ENCODE results near the gene FAM47B.

FAM47B gene
- total RNA-seq = 0 reads per million in 2 donors

DNA sequence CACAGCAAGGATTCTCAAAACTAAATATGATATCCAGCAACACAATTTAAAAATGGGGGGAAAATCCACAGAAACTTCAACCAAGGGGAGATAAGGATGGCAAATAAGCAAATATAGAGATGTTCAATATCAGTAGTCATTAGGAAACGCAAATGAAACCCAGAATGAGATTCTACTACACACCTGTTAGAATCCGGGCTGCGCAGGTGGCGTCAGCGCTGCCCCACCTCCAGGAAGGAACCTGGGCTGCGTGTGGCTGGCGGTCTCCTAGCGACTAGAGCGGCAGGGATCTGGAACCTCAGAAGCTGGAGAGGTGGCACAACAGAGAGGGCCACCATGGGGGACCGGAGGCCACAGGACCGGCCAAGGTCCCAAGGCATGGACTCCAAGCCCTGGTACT, at the start of gene FAM47B:
TSS of gene FAM47B (plus strand) at position 301 of the 400 bp plus-strand sequence. CDS start at position 337, 36 bp downstream.
- DNase-seq = no peak

DNA sequence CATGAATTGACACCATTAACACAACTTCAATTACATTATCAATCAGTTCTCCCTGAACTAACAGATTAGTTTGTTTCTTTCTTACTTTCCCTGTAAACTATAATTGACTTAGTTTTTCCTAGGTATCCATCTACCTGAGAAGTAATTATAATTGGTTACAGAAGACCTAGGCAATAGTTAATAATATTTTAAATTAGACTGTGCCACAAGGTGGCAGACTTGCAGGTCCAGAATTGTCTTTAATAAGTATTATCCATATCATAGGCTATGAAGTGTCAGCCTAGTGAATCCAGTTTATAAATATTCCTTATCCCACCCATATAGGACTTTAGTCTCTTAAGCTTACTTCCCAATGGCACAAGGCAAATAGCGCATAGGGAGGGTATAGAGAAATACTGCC, 48.9 kb upstream of the FAM47B start:
- DNase-seq = no peak

DNA sequence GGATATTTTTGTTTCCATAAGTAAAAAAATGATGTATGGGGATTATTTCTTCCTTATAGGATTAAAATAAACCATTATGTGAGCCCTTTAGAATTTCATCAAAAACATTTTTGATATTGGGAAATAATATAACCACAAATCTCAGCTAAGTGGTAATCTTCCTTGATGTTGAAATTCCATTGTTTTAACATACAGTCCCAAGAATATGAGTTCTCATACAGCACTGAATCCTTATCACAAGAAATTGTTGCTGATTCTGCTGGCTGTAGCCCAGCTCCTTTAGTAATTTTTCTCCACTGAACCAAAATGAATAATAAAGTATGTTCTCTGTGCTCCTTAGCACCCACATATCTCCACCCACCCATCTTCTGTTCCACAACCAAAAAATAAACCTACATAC, 41.9 kb upstream of the FAM47B start:
- no peak for DNase-seq

DNA sequence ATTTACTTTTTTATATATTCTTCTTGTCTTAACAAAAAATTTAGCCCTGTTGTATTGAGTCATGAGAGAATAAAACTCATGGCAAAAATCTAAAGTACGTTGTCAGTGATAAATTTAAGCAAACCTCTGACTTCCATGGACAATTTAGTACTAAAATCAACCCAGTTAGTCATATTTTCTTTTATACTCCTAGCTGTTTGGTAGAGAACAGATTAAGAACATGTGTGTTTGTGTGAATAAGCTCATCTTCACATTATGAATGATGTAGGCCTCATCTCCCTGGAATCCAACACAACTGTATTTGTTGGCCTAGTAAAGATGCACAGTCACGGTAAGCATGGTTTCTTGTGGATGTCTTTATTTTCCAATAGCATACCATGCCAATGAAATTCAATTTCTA, 40.8 kb upstream of the FAM47B start:
- DNase-seq = no peak

DNA sequence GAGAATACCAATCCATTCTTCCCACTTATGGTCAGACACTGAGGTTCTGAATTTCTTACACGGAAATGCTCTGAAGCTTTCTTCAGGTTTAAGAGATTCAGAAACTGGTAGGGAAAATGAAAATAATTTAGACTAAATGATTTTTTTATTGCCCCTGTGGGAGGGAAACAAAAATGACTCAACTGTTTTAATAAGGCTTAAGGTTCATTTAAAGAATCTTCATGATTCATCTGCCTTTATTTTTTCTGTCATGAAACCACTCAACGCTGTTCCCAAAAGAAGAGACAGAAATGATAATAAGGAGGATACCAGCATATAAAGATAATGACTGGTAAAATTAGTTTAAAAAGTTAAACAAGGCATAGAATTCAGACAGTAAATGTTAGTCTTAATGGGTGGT, 39.3 kb upstream of the FAM47B start:
- no peak for DNase-seq

DNA sequence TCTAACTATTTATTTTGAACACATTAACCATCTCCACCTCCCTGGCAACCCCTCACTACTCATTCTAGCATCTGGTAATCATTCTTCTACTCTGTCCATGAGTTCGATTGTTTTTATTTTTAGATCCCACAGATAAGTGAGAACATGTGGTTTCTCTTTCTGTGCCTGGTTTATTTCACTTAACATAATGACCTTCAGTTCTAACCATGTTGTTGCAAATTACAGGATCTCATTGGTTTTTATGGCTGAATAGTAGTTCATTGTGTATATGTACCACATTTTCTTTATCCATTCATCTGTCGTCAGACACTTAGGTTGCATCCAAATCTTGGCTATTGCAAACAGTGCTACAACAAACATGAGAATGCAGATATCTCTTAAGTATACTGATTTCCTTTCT, 33.4 kb upstream of the FAM47B start:
- no peak for DNase-seq

DNA sequence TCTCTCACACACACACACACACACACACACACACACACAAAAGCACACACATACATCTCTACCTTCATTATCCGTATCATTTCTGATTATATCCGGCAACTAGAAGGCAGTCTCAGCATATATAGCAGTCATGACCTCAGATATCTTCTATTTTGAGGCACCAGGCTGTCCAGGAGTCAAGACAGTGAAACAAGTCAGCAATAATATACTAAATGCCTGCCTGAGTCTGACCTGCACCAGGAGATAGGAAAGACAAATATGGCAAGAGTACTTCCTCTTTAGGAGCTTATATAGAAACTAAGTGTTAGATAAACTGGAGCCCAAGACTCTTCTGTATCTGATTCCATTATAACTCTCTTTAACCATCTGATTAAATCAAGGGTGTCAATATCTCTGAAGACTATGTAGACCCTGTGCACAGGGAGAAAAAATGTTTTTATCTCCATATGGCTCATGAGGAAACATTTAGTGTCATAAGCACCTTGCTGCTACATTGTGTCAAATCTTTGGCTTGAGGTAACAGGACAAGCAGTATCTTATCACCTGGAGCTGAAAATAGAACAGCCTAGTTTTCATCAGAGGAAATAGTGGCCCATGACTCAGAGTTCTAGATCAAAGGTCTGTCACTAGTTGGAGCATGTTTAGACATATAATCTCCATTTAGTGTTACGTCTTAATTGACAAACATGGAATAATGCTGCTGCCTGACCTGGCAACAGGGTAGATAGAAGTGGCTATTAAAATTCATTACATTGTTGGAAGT, 27.0 kb upstream of the FAM47B start:
- DNase-seq = no peak

DNA sequence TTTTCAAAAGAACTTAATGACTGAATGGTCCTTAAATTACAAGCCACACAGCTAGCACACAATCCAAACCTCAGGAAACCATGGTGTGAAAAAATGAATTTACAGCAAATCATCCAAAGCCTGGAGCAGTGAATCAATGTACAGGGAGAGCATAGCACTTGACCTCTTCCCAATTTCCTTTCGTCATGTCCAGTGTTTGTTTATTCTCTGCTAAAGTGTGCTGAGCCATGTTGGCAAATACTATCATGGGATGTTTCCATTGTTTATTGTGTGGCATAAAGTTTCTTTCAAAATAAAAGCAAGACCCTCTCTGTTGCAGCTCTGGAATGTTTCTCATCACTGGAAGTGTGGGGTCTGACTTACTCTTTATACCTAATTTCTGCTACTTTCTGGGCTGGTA, 25.4 kb upstream of the FAM47B start:
- DNase-seq = no peak

DNA sequence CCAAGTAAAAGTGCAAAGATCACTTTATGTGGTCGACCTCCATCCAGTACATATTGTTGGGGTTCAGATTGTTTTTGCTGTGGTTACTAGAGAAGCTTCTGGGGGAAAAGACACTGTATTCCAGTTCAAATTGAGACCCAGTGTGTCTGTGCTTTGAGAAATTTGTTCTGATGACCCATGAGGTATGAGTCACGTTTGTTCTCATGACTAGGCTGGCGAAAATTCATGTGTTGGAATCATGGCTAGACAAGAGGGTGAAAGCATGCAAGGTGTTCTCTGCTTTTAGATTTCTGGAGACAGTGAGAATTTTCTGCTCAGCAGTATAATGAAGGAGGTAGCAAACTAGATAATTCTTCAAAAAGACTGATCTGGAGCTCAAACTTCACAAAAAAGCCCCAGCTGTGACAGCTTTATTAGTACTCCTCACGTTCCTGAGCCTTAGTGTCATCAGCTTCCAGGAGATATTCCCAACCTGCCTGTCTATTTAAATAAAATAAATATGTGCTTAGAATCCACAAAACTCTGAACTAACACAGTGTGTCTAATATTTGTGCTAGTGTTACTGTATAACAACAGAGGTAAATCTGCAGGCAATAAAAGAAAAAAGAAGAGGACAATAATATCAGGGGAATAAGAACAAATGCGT, 24.4 kb upstream of the FAM47B start:
- no peak for DNase-seq

DNA sequence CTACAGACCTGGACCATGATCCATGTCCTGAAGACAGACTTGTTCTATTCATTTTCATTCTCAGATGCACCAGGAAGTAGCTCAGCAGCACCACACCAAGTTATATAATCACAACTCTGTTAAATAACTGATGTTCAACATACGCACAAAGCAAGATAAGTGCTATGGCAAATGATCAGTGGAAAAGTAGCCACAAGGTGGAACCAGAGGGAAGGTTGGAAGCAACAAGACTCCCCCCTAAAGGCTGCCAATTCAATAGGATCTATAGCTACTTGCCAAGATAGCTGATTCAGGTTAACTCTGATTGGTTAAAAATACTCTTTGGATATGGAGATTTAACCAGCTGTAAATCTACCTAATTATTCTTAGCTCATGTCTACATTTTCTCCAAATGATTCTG, 23.7 kb upstream of the FAM47B start:
- DNase-seq = no peak

DNA sequence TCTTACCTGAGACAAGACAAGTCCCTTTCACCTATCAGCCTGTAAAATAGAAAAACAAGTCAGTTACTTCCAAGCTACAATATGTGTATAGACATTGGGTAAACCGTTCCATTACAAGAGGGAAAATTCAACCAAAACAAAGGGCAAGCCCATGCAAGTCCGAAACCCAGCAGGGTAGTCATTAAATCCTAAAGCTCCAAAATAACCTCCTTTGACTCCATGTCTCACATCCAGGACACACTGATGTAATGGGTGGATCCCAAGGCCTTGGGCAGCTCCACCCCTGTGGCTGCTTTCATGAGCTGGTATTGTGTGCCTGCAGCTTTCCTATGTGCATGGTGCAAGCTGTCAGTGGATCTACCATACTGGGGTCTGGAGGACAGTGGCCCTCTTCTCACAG, 14.7 kb upstream of the FAM47B start:
- DNase-seq = no peak

DNA sequence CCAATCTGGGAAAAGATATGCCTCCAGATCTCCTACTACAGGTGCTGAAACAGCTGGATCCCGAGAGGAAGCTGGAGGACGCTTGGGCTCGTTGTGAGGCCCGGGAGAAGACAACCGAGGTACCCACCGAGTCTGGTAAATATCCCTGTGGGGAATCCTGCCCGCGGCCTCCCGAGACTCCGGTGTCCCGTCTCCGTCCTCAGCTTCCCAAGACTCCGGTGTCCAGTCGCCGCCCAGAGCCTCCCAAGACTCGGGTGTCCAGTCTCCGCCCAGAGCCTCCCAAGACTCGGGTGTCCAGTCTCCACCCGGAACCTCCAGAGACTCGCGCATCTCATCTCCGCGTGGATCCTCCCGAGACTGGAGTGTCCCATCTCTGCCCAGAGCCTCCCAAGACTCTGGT, 639 bp downstream of the FAM47B start:
- DNase-seq = no peak

DNA sequence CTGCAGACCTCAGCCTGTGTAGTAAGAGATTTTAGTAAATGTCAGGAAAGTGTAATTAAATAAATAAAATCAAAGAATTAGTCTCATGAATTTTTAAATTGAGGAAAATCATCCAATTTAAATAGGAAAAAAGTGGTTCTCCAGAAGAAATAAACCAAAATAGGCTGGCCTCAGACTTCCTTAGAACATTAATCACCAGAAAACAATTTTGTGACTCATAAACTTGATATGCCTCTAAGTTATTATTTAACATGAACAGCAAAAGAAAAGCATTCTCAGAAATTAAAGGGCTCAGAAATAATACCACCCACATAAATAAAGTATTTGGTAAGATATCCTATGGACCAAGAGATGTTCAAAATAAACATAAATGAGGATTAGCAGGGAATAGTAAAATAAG, 14.3 kb downstream of the FAM47B start:
- no peak for DNase-seq

DNA sequence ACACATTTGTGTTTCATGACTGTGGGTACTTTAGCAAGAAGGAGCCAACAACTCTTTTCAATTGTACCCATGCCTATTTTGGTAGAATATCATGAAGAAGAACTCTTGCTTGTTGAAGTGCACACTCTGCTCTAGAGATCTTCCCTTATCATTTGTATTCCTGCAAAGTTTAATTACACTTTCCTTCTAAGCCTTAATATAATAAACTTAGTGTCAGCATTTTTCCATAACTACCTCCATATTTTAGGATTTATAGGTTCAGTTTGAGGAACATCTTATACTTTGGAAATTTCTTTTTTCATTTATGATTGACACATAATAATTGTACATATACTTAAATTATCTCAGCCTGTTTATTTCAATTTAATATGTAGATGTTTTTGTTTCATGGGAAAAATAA, 19.1 kb downstream of the FAM47B start:
- no peak for DNase-seq

DNA sequence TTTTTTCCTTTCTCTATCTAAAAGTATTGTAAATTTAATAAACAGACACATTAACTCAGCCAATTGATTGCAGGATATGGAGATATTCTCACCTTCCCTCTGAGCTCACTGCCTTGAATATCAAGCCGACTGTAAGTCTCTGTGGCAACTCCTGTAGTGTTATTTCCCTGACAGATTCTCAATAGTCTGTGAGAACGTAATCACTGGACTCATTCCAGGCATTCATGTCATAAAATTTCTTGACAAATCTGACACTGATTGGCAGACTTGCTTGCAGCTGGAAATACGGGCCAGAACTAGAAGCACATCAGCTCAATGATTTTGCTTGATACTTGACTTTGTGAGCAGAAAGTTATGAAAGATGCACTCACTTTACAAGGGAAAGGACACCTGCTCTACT, 29.6 kb downstream of the FAM47B start:
- no peak for DNase-seq

DNA sequence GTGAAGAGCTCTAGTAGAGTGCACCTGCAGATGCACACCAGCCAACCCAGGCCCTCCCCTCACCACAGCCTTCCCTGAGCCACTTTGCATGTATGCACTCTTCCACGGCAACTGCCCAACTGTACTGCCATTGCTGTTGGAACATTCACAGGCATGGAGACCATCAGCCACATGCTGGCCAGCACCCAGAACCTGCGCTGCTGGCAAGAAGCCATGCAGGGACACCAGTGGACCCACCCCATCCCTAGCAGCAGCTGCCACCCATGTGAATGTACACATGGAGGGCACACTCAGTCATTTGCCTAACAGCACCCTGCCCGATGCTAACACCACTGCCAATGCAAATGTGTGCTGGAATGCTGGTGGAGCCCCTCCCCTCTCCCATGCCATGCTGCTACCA, 35.6 kb downstream of the FAM47B start:
- DNase-seq = no peak

DNA sequence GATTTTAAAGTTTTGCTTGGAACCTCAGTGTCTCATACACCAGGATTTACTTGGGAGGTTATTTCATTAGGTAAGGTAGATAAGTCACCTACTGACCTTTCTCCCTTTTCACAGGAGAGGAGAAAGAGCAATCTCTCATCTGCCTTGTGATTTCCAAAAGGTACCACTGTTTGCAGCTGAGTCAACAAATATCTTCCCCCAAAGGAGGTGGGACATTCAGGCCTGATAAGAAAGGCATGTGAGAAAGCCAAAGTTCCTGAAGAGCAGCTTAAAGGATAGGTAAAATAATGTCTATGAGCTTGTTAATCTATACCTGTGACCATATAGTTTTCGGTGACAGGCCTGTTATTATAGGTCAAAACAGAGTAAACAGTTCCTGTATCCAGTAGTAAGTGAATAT, 45.0 kb downstream of the FAM47B start:
- DNase-seq = no peak
